ENCODE measurements around the gene UBAC1. TPM values are rescaled to one million over a fixed set of nuclear protein-coding genes. Genes with fewer than 3 reads are reported as not detected.

The UBAC1 gene
- total and polyA plus RNA-seq, 4 donors, result 16.2 to 115 (median 16.4) TPM

DNA sequence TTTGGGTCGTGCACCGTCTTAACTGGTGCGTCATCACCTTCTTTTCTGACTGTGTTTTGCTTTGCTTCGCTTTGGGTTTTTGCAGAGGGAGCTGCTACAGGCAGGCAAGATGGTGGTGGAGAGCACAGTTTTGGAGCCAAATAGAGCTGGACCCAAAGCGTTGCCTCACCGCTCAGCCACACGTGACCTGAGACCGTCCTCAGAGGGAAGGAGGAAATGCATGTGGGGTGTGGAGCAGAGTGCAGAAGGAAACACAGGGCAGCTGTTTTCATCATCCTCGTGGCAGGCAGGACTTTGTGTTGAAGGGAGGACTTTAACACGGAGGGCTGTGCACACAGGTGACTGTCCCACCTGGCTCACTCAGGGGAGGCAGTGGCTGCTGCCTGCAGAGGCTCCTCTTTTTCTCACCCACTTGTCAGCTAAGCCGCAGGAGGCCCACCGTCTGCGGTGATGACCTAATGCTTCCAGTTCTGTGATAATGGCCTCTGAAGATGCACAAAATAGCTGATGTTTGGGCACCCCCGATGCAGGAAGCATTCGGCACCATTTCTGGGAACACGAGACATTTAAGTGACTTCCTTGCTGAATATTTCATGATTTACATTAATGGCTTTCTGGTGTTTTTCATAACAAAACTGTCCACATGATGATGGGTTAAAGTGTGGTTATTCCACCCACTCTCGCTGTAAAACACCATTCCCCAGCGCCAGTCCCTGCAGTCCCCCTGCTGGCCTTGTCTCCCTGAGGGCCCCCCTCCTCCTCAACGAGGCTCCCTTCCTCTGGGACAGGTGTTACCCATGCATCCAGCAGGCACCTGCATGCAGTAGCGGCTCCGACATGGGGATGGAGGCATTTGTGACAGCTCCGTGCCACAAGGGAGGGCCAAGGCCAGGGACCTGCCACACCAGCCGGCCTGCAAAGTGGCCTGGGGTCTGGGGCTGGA is 12.4 kb upstream of the UBAC1 start:
- H3K9me3 ChIP-seq (ENCODE audit: control insufficient read depth in 4 of 4, low read length in 3 of 4), result no peaks in the 10 kb centered on the region
- TF ChIP-seq, protein P1, sequence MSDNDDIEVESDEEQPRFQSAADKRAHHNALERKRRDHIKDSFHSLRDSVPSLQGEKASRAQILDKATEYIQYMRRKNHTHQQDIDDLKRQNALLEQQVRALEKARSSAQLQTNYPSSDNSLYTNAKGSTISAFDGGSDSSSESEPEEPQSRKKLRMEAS (IDR thresholded peaks at IDR 0.05), result no peak
- TF ChIP-seq TAF1 (conservative IDR thresholded peaks at IDR 0.05), result no peak
- TF ChIP-seq RXRA (IDR thresholded peaks at IDR 0.05), result no peak
- TF ChIP-seq FOXA1 (IDR thresholded peaks at IDR 0.05), result no peak
- no peak for TF ChIP-seq HNF4G (IDR thresholded peaks at IDR 0.05)
- TF ChIP-seq NR2F2 (IDR thresholded peaks at IDR 0.05), result no peak
- H3K4me3 ChIP-seq (ENCODE audit: low read depth in 1 of 3, low read length in 3 of 3), result no peak overlapping the region
- no peak overlapping the region for H3K9ac ChIP-seq (ENCODE audit: low read depth in 1 of 2, low read length in 2 of 2)
- WGBS, result 45% methylated on average over 23 of the region's 23 CpGs
- H3K27ac ChIP-seq (ENCODE audit: low read depth in 1 of 2, low read length in 2 of 2), result no peak overlapping the region
- H3K36me3 ChIP-seq (ENCODE audit: control insufficient read depth in 4 of 4, insufficient read depth in 3 of 4, low read depth in 1 of 4, low read length in 3 of 4), result no peaks in the 10 kb centered on the region
- H3K27me3 ChIP-seq (ENCODE audit: control insufficient read depth in 4 of 4, insufficient read depth in 4 of 4, low read length in 3 of 4), result no peaks in the 10 kb centered on the region
- H3K4me1 ChIP-seq (ENCODE audit: control insufficient read depth in 4 of 4, insufficient read depth in 4 of 4, low read length in 3 of 4), result peaks cover 0 to 1% (median 0%) of the 10 kb centered on the region in 4 donors
- no peak for DNase-seq (ENCODE audit: low spot score)

DNA sequence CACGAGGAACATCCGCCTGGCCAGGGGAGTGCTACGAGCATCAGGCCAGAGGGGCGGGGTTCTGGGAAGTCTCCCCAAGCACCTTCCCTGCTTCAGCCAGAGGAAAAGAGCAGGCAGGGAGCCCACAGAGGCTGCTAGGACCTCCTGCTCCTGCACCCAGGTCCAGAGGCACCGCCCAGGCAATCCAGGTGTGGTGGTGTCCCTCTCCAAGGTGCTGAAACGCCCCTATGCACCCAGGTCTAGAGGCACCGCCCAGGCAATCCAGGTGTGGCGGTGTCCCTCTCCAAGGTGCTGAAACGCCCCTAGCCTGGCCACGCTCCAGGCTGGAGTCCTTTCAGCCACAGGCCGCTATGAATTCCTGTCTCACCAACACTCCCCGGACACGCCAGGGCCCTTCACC is 10.7 kb upstream of the UBAC1 start:
- H3K36me3 ChIP-seq (ENCODE audit: control insufficient read depth in 4 of 4, insufficient read depth in 3 of 4, low read depth in 1 of 4, low read length in 3 of 4), result no peaks in the 10 kb centered on the region
- 36% methylated on average over 13 of the region's 13 CpGs for WGBS
- H3K4me3 ChIP-seq (ENCODE audit: low read depth in 1 of 3, low read length in 3 of 3), result no peak overlapping the region
- H3K4me1 ChIP-seq (ENCODE audit: control insufficient read depth in 4 of 4, insufficient read depth in 4 of 4, low read length in 3 of 4), result peaks cover 0 to 13% (median 6%) of the 10 kb centered on the region in 4 donors
- H3K27ac ChIP-seq (ENCODE audit: low read depth in 1 of 2, low read length in 2 of 2), result no peak overlapping the region
- H3K9me3 ChIP-seq (ENCODE audit: control insufficient read depth in 4 of 4, low read length in 3 of 4), result no peaks in the 10 kb centered on the region
- H3K27me3 ChIP-seq (ENCODE audit: control insufficient read depth in 4 of 4, insufficient read depth in 4 of 4, low read length in 3 of 4), result no peaks in the 10 kb centered on the region
- TF ChIP-seq TAF1 (conservative IDR thresholded peaks at IDR 0.05) (no peak), HNF4A (conservative IDR thresholded peaks at IDR 0.05) (peak in 1 of 2 donors; percentile 59), NR2F2 (IDR thresholded peaks at IDR 0.05) (no peak), RAD21 (IDR thresholded peaks at IDR 0.05) (peak in 1 of 2 donors; percentile 39), GABPA (IDR thresholded peaks at IDR 0.05 in 1 of 2, conservative IDR thresholded peaks at IDR 0.05 in 1 of 2) (no peak), YY1 (IDR thresholded peaks at IDR 0.05) (no peak), SP1 (IDR thresholded peaks at IDR 0.05) (no peak)
- TF ChIP-seq, protein P2, sequence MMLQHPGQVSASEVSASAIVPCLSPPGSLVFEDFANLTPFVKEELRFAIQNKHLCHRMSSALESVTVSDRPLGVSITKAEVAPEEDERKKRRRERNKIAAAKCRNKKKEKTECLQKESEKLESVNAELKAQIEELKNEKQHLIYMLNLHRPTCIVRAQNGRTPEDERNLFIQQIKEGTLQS (IDR thresholded peaks at IDR 0.05), result no peak
- TF ChIP-seq, protein P3, sequence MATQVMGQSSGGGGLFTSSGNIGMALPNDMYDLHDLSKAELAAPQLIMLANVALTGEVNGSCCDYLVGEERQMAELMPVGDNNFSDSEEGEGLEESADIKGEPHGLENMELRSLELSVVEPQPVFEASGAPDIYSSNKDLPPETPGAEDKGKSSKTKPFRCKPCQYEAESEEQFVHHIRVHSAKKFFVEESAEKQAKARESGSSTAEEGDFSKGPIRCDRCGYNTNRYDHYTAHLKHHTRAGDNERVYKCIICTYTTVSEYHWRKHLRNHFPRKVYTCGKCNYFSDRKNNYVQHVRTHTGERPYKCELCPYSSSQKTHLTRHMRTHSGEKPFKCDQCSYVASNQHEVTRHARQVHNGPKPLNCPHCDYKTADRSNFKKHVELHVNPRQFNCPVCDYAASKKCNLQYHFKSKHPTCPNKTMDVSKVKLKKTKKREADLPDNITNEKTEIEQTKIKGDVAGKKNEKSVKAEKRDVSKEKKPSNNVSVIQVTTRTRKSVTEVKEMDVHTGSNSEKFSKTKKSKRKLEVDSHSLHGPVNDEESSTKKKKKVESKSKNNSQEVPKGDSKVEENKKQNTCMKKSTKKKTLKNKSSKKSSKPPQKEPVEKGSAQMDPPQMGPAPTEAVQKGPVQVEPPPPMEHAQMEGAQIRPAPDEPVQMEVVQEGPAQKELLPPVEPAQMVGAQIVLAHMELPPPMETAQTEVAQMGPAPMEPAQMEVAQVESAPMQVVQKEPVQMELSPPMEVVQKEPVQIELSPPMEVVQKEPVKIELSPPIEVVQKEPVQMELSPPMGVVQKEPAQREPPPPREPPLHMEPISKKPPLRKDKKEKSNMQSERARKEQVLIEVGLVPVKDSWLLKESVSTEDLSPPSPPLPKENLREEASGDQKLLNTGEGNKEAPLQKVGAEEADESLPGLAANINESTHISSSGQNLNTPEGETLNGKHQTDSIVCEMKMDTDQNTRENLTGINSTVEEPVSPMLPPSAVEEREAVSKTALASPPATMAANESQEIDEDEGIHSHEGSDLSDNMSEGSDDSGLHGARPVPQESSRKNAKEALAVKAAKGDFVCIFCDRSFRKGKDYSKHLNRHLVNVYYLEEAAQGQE (IDR thresholded peaks at IDR 0.05), result peak; percentile 100
- TF ChIP-seq, protein P1 (IDR thresholded peaks at IDR 0.05), result no peak
- TF ChIP-seq, protein P4, sequence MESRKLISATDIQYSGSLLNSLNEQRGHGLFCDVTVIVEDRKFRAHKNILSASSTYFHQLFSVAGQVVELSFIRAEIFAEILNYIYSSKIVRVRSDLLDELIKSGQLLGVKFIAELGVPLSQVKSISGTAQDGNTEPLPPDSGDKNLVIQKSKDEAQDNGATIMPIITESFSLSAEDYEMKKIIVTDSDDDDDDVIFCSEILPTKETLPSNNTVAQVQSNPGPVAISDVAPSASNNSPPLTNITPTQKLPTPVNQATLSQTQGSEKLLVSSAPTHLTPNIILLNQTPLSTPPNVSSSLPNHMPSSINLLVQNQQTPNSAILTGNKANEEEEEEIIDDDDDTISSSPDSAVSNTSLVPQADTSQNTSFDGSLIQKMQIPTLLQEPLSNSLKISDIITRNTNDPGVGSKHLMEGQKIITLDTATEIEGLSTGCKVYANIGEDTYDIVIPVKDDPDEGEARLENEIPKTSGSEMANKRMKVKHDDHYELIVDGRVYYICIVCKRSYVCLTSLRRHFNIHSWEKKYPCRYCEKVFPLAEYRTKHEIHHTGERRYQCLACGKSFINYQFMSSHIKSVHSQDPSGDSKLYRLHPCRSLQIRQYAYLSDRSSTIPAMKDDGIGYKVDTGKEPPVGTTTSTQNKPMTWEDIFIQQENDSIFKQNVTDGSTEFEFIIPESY (IDR thresholded peaks at IDR 0.05), result no peak
- peak; percentile 74 for DNase-seq (ENCODE audit: low spot score)
- H3K9ac ChIP-seq (ENCODE audit: low read depth in 1 of 2, low read length in 2 of 2), result no peak overlapping the region

Measured in liver (tissue), 9 donors.